GM12873 (cell line): ENCODE data around the gene POLD2.

Experiments used
- CTCF ChIP-seq: IDR thresholded peaks from 2 replicates; pipeline ENCODE4 v1.5.1; 2012; ENCODE audit warnings: low read depth, mild to moderate bottlenecking, moderate library complexity, low read length, control low read depth; ENCODE audit not compliant: insufficient read depth; ENCODE audit errors: missing control alignments

Gene POLD2

GRCh38 chr7:44080118-44080517 lies 43.2 kb downstream of the POLD2 start:
- no peak for TF ChIP-seq CTCF

GRCh38 chr7:44079331-44080021 lies 43.9 kb downstream of the POLD2 start:
- TF ChIP-seq CTCF, result no peak

GRCh38 chr7:44078521-44078920 lies 44.8 kb downstream of the POLD2 start:
- no peak for TF ChIP-seq CTCF

GRCh38 chr7:44077681-44078091 lies 45.7 kb downstream of the POLD2 start:
- TF ChIP-seq CTCF, result no peak

- TF ChIP-seq CTCF, result no peak
Observed at GRCh38 chr7:44077061-44077460, 46.3 kb downstream of the POLD2 start.

- no peak for TF ChIP-seq CTCF
Observed at GRCh38 chr7:44076101-44076895, 47.0 kb downstream of the POLD2 start.

GRCh38 chr7:44075296-44076075 lies 47.9 kb downstream of the POLD2 start:
- no peak for TF ChIP-seq CTCF
